Measurements from ENCODE around the gene HTATIP2.

HTATIP2 gene

GRCh38 chr11:20342347-20343141 is 21.0 kb upstream of the HTATIP2 start:
- ChIA-PET POLR2A (ENCODE audit: low non-redundant PET) (no interaction called here), CTCF (interaction anchor here (0.6 to 1.8 kb wide), 3 partner anchors 12 to 782 kb away, joined by 3 to 7 read pairs (median 4); no protein-coding TSS in a partner anchor)
- no peak for DNase-seq (ENCODE audit: low spot score)
- no peak overlapping the region for H3K27ac ChIP-seq
- TF ChIP-seq CTCF (conservative IDR thresholded peaks at IDR 0.05; ENCODE audit: low read depth): no peak

GRCh38 chr11:20351136-20351535 is 12.4 kb upstream of the HTATIP2 start:
- TF ChIP-seq CTCF (conservative IDR thresholded peaks at IDR 0.05; ENCODE audit: low read depth): no peak
- CTCF ChIA-PET: interaction anchor here (0.5 to 0.7 kb wide), 2 partner anchors 218 to 377 kb away, joined by 3 to 4 read pairs; no protein-coding TSS in a partner anchor
- DNase-seq (ENCODE audit: low spot score): peak; percentile 44
- POLR2A ChIA-PET (ENCODE audit: low non-redundant PET): no interaction called here
- no peak overlapping the region for H3K27ac ChIP-seq

GRCh38 chr11:20351751-20352262 is 11.7 kb upstream of the HTATIP2 start:
- no peak for DNase-seq (ENCODE audit: low spot score)

GRCh38 chr11:20353829-20354434 is 9.6 kb upstream of the HTATIP2 start:
- DNase-seq (ENCODE audit: low spot score): peak; percentile 56
- CTCF ChIA-PET: interaction anchor here (0.6 to 2.9 kb wide), 17 partner anchors 12 to 1804 kb away, joined by 3 to 24 read pairs (median 3); no protein-coding TSS in a partner anchor
- no peak overlapping the region for H3K27ac ChIP-seq
- peak; percentile 89 for TF ChIP-seq CTCF (conservative IDR thresholded peaks at IDR 0.05; ENCODE audit: low read depth)
- POLR2A ChIA-PET (ENCODE audit: low non-redundant PET): no interaction called here

More at GRCh38 chr11:20351751-20352262, 11.7 kb upstream of the HTATIP2 start:
- no peak overlapping the region for H3K27ac ChIP-seq
- TF ChIP-seq CTCF (conservative IDR thresholded peaks at IDR 0.05; ENCODE audit: low read depth): no peak
- CTCF ChIA-PET: interaction anchor here (0.5 kb wide), 1 partner anchor 218 kb away, joined by 4 read pairs; no protein-coding TSS in a partner anchor
- POLR2A ChIA-PET (ENCODE audit: low non-redundant PET): no interaction called here

GRCh38 chr11:20355221-20356219 is 8.0 kb upstream of the HTATIP2 start:
- ChIA-PET POLR2A (ENCODE audit: low non-redundant PET) (no interaction called here), CTCF (interaction anchor here (0.6 to 2.9 kb wide), 6 partner anchors 8 to 227 kb away, joined by 3 to 24 read pairs (median 6); no protein-coding TSS in a partner anchor)
- TF ChIP-seq CTCF (conservative IDR thresholded peaks at IDR 0.05; ENCODE audit: low read depth): peak; percentile 55
- no peak overlapping the region for H3K27ac ChIP-seq
- peak; percentile 25 for DNase-seq (ENCODE audit: low spot score)

Data from RWPE1 (cell line).